ENCODE results near the gene BEND3.
"Not testable (repeated sequence)": the region's sequence is repeated elsewhere in the genome, so short reads cannot be mapped to it uniquely, and the experiment has no call there.

BEND3 gene

GRCh38 chr6:107114926-107115694 is at the start of gene BEND3:
BEND3 (minus strand) TSS chr6:107115515; CDS start chr6:107099285, 16,230 bp downstream.
- Histone ChIP-seq H3K27ac (ENCODE audit: low read depth, low read length) (peak within 1 kb of the TSS; percentile 100), H3K9ac (ENCODE audit: low read depth, low read length) (peak within 1 kb of the TSS; percentile 97), H3K4me3 (ENCODE audit: low read depth, low read length) (peak within 1 kb of the TSS; percentile 72), H3K36me3 (ENCODE audit: control insufficient read depth, insufficient read depth, low read length) (no peaks in the 10 kb centered on the region), H3K4me1 (ENCODE audit: control insufficient read depth, insufficient read depth, low read length) (peaks cover 39% of the 10 kb centered on the region), H3K27me3 (ENCODE audit: control insufficient read depth, insufficient read depth, low read length) (no peaks in the 10 kb centered on the region), H3K9me3 (ENCODE audit: control insufficient read depth, insufficient read depth, low read length) (no peaks in the 10 kb centered on the region)

GRCh38 chr6:107164299-107164698 is 49.0 kb upstream of the BEND3 start:
- H3K27me3 ChIP-seq (ENCODE audit: control insufficient read depth, insufficient read depth, low read length); H3K9ac ChIP-seq (ENCODE audit: low read depth, low read length); H3K27ac ChIP-seq (ENCODE audit: low read depth, low read length); H3K4me1 ChIP-seq (ENCODE audit: control insufficient read depth, insufficient read depth, low read length); H3K9me3 ChIP-seq (ENCODE audit: control insufficient read depth, insufficient read depth, low read length); H3K36me3 ChIP-seq (ENCODE audit: control insufficient read depth, insufficient read depth, low read length); H3K4me3 ChIP-seq (ENCODE audit: low read depth, low read length): not testable (repeated sequence)

DNA sequence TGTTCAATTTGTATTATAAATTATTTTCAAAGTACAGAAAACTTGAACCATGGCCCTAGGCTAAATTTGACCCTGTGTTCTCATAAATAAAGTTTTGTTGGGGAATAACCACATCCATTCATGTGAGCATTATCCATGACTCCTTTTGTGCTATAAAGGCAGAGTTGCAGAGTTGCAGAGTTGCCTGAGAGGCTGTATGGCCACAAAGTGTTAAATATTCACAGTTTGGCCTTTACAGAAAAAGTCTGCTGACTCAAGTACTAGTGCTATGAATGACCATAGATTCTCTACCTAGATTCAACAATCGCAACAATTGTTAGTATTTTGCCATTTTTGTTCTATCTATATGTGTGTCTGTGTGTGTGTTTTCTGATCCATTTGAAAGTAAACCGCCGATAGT is 46.2 kb upstream of the BEND3 start:
- Histone ChIP-seq H3K9me3 (ENCODE audit: control insufficient read depth, insufficient read depth, low read length) (no peaks in the 10 kb centered on the region), H3K9ac (ENCODE audit: low read depth, low read length) (no peak overlapping the region), H3K27ac (ENCODE audit: low read depth, low read length) (no peak overlapping the region), H3K36me3 (ENCODE audit: control insufficient read depth, insufficient read depth, low read length) (no peaks in the 10 kb centered on the region), H3K4me1 (ENCODE audit: control insufficient read depth, insufficient read depth, low read length) (0 out of 2 replicates have a peak, but pooled peaks cover 5% of the 10 kb centered on the region), H3K27me3 (ENCODE audit: control insufficient read depth, insufficient read depth, low read length) (no peaks in the 10 kb centered on the region), H3K4me3 (ENCODE audit: low read depth, low read length) (no peak overlapping the region)

DNA sequence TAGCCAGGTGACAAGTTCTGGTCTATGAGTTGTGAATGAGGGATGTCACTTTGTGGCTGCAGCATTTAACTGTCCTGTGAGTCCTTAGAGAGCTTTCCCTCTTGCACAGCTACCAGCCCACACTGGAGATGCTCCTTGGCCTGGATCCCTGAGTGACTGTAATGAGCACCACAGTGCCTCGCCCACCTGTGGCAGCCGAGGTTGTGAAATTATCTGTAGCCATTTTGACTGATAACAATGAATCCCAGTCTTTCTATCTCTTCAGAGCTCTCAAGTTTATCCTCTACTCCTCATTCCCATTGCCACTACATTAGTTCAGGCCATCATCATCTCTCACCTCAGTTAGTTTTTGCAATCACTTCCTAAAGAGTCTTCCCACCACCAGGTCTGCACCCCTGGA is 41.3 kb upstream of the BEND3 start:
- Histone ChIP-seq H3K36me3 (ENCODE audit: control insufficient read depth, insufficient read depth, low read length) (no peaks in the 10 kb centered on the region), H3K4me1 (ENCODE audit: control insufficient read depth, insufficient read depth, low read length) (peaks cover 18% of the 10 kb centered on the region)

GRCh38 chr6:107154801-107155160 is 39.5 kb upstream of the BEND3 start:
- H3K4me3 ChIP-seq (ENCODE audit: low read depth, low read length) = no peak overlapping the region
- H3K27ac ChIP-seq (ENCODE audit: low read depth, low read length) = peak overlapping the region; percentile 77
- H3K9me3 ChIP-seq (ENCODE audit: control insufficient read depth, insufficient read depth, low read length) = no peaks in the 10 kb centered on the region
- no peak overlapping the region for H3K9ac ChIP-seq (ENCODE audit: low read depth, low read length)
- peaks cover 18% of the 10 kb centered on the region for H3K4me1 ChIP-seq (ENCODE audit: control insufficient read depth, insufficient read depth, low read length)
- no peaks in the 10 kb centered on the region for H3K36me3 ChIP-seq (ENCODE audit: control insufficient read depth, insufficient read depth, low read length)
- H3K27me3 ChIP-seq (ENCODE audit: control insufficient read depth, insufficient read depth, low read length) = no peaks in the 10 kb centered on the region

More for the DNA sequence above, 41.3 kb upstream of the BEND3 start:
- no peak overlapping the region for H3K4me3 ChIP-seq (ENCODE audit: low read depth, low read length)
- no peaks in the 10 kb centered on the region for H3K27me3 ChIP-seq (ENCODE audit: control insufficient read depth, insufficient read depth, low read length)
- no peak overlapping the region for H3K9ac ChIP-seq (ENCODE audit: low read depth, low read length)
- no peak overlapping the region for H3K27ac ChIP-seq (ENCODE audit: low read depth, low read length)
- H3K9me3 ChIP-seq (ENCODE audit: control insufficient read depth, insufficient read depth, low read length) = no peaks in the 10 kb centered on the region

DNA sequence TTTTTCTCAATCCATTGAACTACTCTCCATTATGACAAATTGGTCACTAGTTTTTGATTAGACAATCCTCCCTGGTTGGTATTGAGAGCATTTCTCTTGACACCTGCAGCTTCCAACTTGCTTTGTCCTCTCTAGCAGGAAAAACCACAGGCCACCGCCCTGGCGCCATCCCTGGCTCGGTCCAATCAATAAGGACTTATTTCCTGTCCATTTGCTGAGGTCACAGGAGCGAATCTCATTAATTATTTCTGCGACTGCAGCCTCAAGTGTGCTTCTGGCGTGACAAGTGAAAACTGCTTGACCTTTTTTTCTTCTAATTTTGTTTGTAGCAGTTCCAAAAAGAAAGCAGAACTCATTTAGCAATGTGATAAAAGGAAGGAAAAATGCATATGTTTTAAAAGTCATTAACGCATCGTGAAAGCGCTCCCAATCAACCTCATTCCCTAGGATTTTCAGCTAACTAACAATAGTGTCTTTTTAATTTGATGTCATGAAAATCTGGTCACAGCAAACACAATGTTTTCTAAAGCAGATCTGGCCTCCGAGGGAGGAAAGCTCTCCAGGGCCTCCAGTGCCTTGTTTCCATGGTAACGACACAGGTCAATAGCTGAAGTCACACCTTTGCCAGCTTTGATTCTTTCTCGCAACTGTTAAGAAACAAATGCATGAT is 39.0 kb upstream of the BEND3 start:
- Histone ChIP-seq H3K4me1 (ENCODE audit: control insufficient read depth, insufficient read depth, low read length) (peaks cover 18% of the 10 kb centered on the region), H3K27me3 (ENCODE audit: control insufficient read depth, insufficient read depth, low read length) (no peaks in the 10 kb centered on the region), H3K9me3 (ENCODE audit: control insufficient read depth, insufficient read depth, low read length) (no peaks in the 10 kb centered on the region), H3K36me3 (ENCODE audit: control insufficient read depth, insufficient read depth, low read length) (no peaks in the 10 kb centered on the region), H3K27ac (ENCODE audit: low read depth, low read length) (peak overlapping the region; percentile 77), H3K4me3 (ENCODE audit: low read depth, low read length) (no peak overlapping the region), H3K9ac (ENCODE audit: low read depth, low read length) (no peak overlapping the region)

- Histone ChIP-seq H3K36me3 (ENCODE audit: control insufficient read depth, insufficient read depth, low read length) (no peaks in the 10 kb centered on the region), H3K27me3 (ENCODE audit: control insufficient read depth, insufficient read depth, low read length) (no peaks in the 10 kb centered on the region), H3K4me1 (ENCODE audit: control insufficient read depth, insufficient read depth, low read length) (peaks cover 18% of the 10 kb centered on the region), H3K27ac (ENCODE audit: low read depth, low read length) (no peak overlapping the region), H3K9me3 (ENCODE audit: control insufficient read depth, insufficient read depth, low read length) (no peaks in the 10 kb centered on the region), H3K4me3 (ENCODE audit: low read depth, low read length) (no peak overlapping the region), H3K9ac (ENCODE audit: low read depth, low read length) (no peak overlapping the region)
These were observed 37.5 kb upstream of the BEND3 start for GRCh38 chr6:107152638-107153430.

- no peaks in the 10 kb centered on the region for H3K36me3 ChIP-seq (ENCODE audit: control insufficient read depth, insufficient read depth, low read length)
- no peak overlapping the region for H3K9ac ChIP-seq (ENCODE audit: low read depth, low read length)
- no peak overlapping the region for H3K4me3 ChIP-seq (ENCODE audit: low read depth, low read length)
- H3K27me3 ChIP-seq (ENCODE audit: control insufficient read depth, insufficient read depth, low read length) = no peaks in the 10 kb centered on the region
- no peaks in the 10 kb centered on the region for H3K4me1 ChIP-seq (ENCODE audit: control insufficient read depth, insufficient read depth, low read length)
- no peak overlapping the region for H3K27ac ChIP-seq (ENCODE audit: low read depth, low read length)
- no peaks in the 10 kb centered on the region for H3K9me3 ChIP-seq (ENCODE audit: control insufficient read depth, insufficient read depth, low read length)
These were observed 29.4 kb upstream of the BEND3 start for GRCh38 chr6:107144666-107145065.

- H3K36me3 ChIP-seq (ENCODE audit: control insufficient read depth, insufficient read depth, low read length) = no peaks in the 10 kb centered on the region
- H3K9me3 ChIP-seq (ENCODE audit: control insufficient read depth, insufficient read depth, low read length) = no peaks in the 10 kb centered on the region
- no peak overlapping the region for H3K4me3 ChIP-seq (ENCODE audit: low read depth, low read length)
- no peak overlapping the region for H3K9ac ChIP-seq (ENCODE audit: low read depth, low read length)
- H3K4me1 ChIP-seq (ENCODE audit: control insufficient read depth, insufficient read depth, low read length) = no peaks in the 10 kb centered on the region
- no peak overlapping the region for H3K27ac ChIP-seq (ENCODE audit: low read depth, low read length)
- no peaks in the 10 kb centered on the region for H3K27me3 ChIP-seq (ENCODE audit: control insufficient read depth, insufficient read depth, low read length)
These were observed 28.7 kb upstream of the BEND3 start for GRCh38 chr6:107144014-107144413.

GRCh38 chr6:107140581-107140980 is 25.3 kb upstream of the BEND3 start:
- Histone ChIP-seq H3K27ac (ENCODE audit: low read depth, low read length) (no peak overlapping the region), H3K9ac (ENCODE audit: low read depth, low read length) (no peak overlapping the region), H3K27me3 (ENCODE audit: control insufficient read depth, insufficient read depth, low read length) (no peaks in the 10 kb centered on the region), H3K36me3 (ENCODE audit: control insufficient read depth, insufficient read depth, low read length) (no peaks in the 10 kb centered on the region), H3K4me1 (ENCODE audit: control insufficient read depth, insufficient read depth, low read length) (no peaks in the 10 kb centered on the region), H3K4me3 (ENCODE audit: low read depth, low read length) (no peak overlapping the region), H3K9me3 (ENCODE audit: control insufficient read depth, insufficient read depth, low read length) (no peaks in the 10 kb centered on the region)

GRCh38 chr6:107136324-107136723 is 21.0 kb upstream of the BEND3 start:
- not testable (repeated sequence) for H3K9ac ChIP-seq (ENCODE audit: low read depth, low read length); H3K4me3 ChIP-seq (ENCODE audit: low read depth, low read length); H3K4me1 ChIP-seq (ENCODE audit: control insufficient read depth, insufficient read depth, low read length); H3K36me3 ChIP-seq (ENCODE audit: control insufficient read depth, insufficient read depth, low read length); H3K27me3 ChIP-seq (ENCODE audit: control insufficient read depth, insufficient read depth, low read length); H3K27ac ChIP-seq (ENCODE audit: low read depth, low read length); H3K9me3 ChIP-seq (ENCODE audit: control insufficient read depth, insufficient read depth, low read length)
